ENCODE measurements around the gene SKI. TPM values are rescaled to one million over a fixed set of nuclear protein-coding genes. Genes with fewer than 3 reads are reported as not detected.
A peak's percentile ranks its signal among the peaks of the same experiment; 100 is the strongest.

SKI gene
- total RNA-seq, 2 experiments from 2014 or later: 286 to 324 TPM

GRCh38 chr1:2344744-2345296, 116.7 kb downstream of the SKI start:
- H3K27ac Mint-ChIP-seq: no peak overlapping the region
- H3K4me3 Mint-ChIP-seq: no peak overlapping the region
- no peak overlapping the region for H3K4me3 ChIP-seq (ENCODE audit: low read length)
- H3K36me3 Mint-ChIP-seq (ENCODE audit: low read depth): no peaks in the 10 kb centered on the region
- no peaks in the 10 kb centered on the region for H3K4me1 ChIP-seq (ENCODE audit: insufficient read depth, low read length)
- no peak overlapping the region for H3K27ac ChIP-seq (ENCODE audit: low read depth in 1 of 2, low read length in 2 of 2)
- DNase-seq (peak in 1 of 14 experiments; percentile 4), ATAC-seq (ENCODE audit: poor library complexity) (no peak)
- no peaks in the 10 kb centered on the region for H3K9me3 ChIP-seq (ENCODE audit: control insufficient read depth in 1 of 2, insufficient read depth in 1 of 2, low read length in 2 of 2)
- H3K27me3 Mint-ChIP-seq: no peaks in the 10 kb centered on the region
- H3K9me3 Mint-ChIP-seq: no peaks in the 10 kb centered on the region
- POLR2A ChIA-PET: no interaction called here
- CTCF ChIA-PET: no interaction called here
- TF ChIP-seq CTCF (IDR thresholded peaks at IDR 0.05): no peak
- no peaks in the 10 kb centered on the region for H3K4me1 Mint-ChIP-seq (ENCODE audit: low read depth)
- H3K36me3 ChIP-seq (ENCODE audit: insufficient read depth, low read length): no peaks in the 10 kb centered on the region
- H3K27me3 ChIP-seq (ENCODE audit: control insufficient read depth in 1 of 2, insufficient read depth in 2 of 2, low read length in 2 of 2): no peaks in the 10 kb centered on the region
- intact Hi-C loops (cut with DNase I, micrococcal nuclease): no loop called here

- Mint-ChIP-seq H3K9me3 (no peaks in the 10 kb centered on the region), H3K27ac (no peak overlapping the region), H3K4me3 (no peak overlapping the region), H3K4me1 (ENCODE audit: low read depth) (no peaks in the 10 kb centered on the region), H3K27me3 (no peaks in the 10 kb centered on the region), H3K36me3 (ENCODE audit: low read depth) (no peaks in the 10 kb centered on the region)
- DNase-seq: peak in 1 of 14 experiments; percentile 5
- no peak overlapping the region for H3K27ac ChIP-seq (ENCODE audit: low read depth in 1 of 2, low read length in 2 of 2)
- H3K4me3 ChIP-seq (ENCODE audit: low read length): no peak overlapping the region
- ATAC-seq (ENCODE audit: poor library complexity): no peak
- H3K9me3 ChIP-seq (ENCODE audit: control insufficient read depth in 1 of 2, insufficient read depth in 1 of 2, low read length in 2 of 2): no peaks in the 10 kb centered on the region
- H3K27me3 ChIP-seq (ENCODE audit: control insufficient read depth in 1 of 2, insufficient read depth in 2 of 2, low read length in 2 of 2): no peaks in the 10 kb centered on the region
- CTCF ChIA-PET: no interaction called here
- H3K4me1 ChIP-seq (ENCODE audit: insufficient read depth, low read length): no peaks in the 10 kb centered on the region
- intact Hi-C loops (cut with DNase I, micrococcal nuclease): no loop called here
- no peaks in the 10 kb centered on the region for H3K36me3 ChIP-seq (ENCODE audit: insufficient read depth, low read length)
- no peak for TF ChIP-seq CTCF (IDR thresholded peaks at IDR 0.05)
- POLR2A ChIA-PET: no interaction called here
Measured at GRCh38 chr1:2345297-2346075, 117.4 kb downstream of the SKI start.

GRCh38 chr1:2346691-2347408, 118.7 kb downstream of the SKI start:
- ATAC-seq (ENCODE audit: poor library complexity) (no peak), DNase-seq (no peak)
- TF ChIP-seq CTCF (IDR thresholded peaks at IDR 0.05): no peak
- Mint-ChIP-seq H3K36me3 (ENCODE audit: low read depth) (no peaks in the 10 kb centered on the region), H3K4me3 (no peak overlapping the region), H3K27ac (no peak overlapping the region), H3K27me3 (no peaks in the 10 kb centered on the region), H3K9me3 (no peaks in the 10 kb centered on the region), H3K4me1 (ENCODE audit: low read depth) (no peaks in the 10 kb centered on the region)
- no peak overlapping the region for H3K27ac ChIP-seq (ENCODE audit: low read depth in 1 of 2, low read length in 2 of 2)
- ChIA-PET CTCF (no interaction called here), POLR2A (no interaction called here)
- no peaks in the 10 kb centered on the region for H3K4me1 ChIP-seq (ENCODE audit: insufficient read depth, low read length)
- no peak overlapping the region for H3K4me3 ChIP-seq (ENCODE audit: low read length)
- H3K9me3 ChIP-seq (ENCODE audit: control insufficient read depth in 1 of 2, insufficient read depth in 1 of 2, low read length in 2 of 2): no peaks in the 10 kb centered on the region
- H3K36me3 ChIP-seq (ENCODE audit: insufficient read depth, low read length): no peaks in the 10 kb centered on the region
- intact Hi-C loops (cut with DNase I, micrococcal nuclease): no loop called here
- H3K27me3 ChIP-seq (ENCODE audit: control insufficient read depth in 1 of 2, insufficient read depth in 2 of 2, low read length in 2 of 2): no peaks in the 10 kb centered on the region

Measured in CD4-positive, alpha-beta T cell (primary cell).